BJ (cell line): ENCODE data around the gene INTS14. TPM values are rescaled to one million over a fixed set of nuclear protein-coding genes. Genes with fewer than 3 reads are reported as not detected.

Experiments
- CTCF ChIA-PET: fragments of 350-600 bp; formaldehyde crosslinking; extraction: SDS; loops from one replicate; lab custom pipeline; 2021; ENCODE audit warnings: antibody characterized with exemption, inconsistent platforms; lab: Yijun Ruan, JAX
- POLR2A ChIA-PET: fragments of 300-600 bp; sonication (Branson Sonifier 250); formaldehyde crosslinking; extraction: SDS; loops from one replicate; lab custom pipeline; 2021; ENCODE audit warnings: antibody characterized with exemption; lab: Charles Lee
- DNase-seq: peaks from one replicate; pipeline ENCODE4 v3.0.0-alpha.2; 2011; ENCODE audit warnings: low read depth
- H3K27me3 ChIP-seq: 2 replicates; pipeline ENCODE4 v1.6.0; 2011; ENCODE audit warnings: low read length; ENCODE audit not compliant: control insufficient read depth, insufficient read depth
- H3K36me3 ChIP-seq: 2 replicates; pipeline ENCODE4 v1.5.1; 2011; ENCODE audit warnings: low read length; ENCODE audit not compliant: control insufficient read depth, insufficient read depth
- H3K4me3 ChIP-seq: 2 replicates; pipeline ENCODE4 v1.5.1; 2011; ENCODE audit warnings: low read depth, mild to moderate bottlenecking, control low read depth, low read length
- CTCF ChIP-seq: IDR thresholded peaks from 2 replicates; pipeline ENCODE4 v1.5.1; 2011; ENCODE audit warnings: low read depth, mild to moderate bottlenecking, control low read depth, inconsistent platforms, low read length, moderate library complexity; ENCODE audit not compliant: insufficient read depth
- polyA plus RNA-seq: library from polyadenylated mRNA; depleted of rRNA; stranded (reverse); fragments of >200 nt; gene quantifications from 2 replicates; pipeline ENCODE4 v1.2.3, GENCODE V29; 2011

INTS14 gene
- polyA plus RNA-seq, 1 experiment: 37.3 TPM

GRCh38 chr15:65579762-65580161 is 31.2 kb downstream of the INTS14 start:
- CTCF ChIA-PET: interaction anchor here (0.6 to 2.1 kb wide), 4 partner anchors 11 to 99 kb away, joined by 3 to 6 read pairs (median 6); partner anchors contain the start of gene INTS14

GRCh38 chr15:65578904-65579728 is 31.8 kb downstream of the INTS14 start:
- POLR2A ChIA-PET: no interaction called here

More at GRCh38 chr15:65579762-65580161, 31.2 kb downstream of the INTS14 start:
- Histone ChIP-seq H3K36me3 (peaks cover 4% of the 10 kb centered on the region), H3K27me3 (no peaks in the 10 kb centered on the region), H3K4me3 (no peak overlapping the region)
- POLR2A ChIA-PET: no interaction called here
- no peak for TF ChIP-seq CTCF
- no peak for DNase-seq

GRCh38 chr15:65577129-65577996 is 33.6 kb downstream of the INTS14 start:
- ChIA-PET POLR2A (no interaction called here), CTCF (no interaction called here)
- H3K36me3 ChIP-seq: peaks cover 7% of the 10 kb centered on the region; the same call in 1 of the 2 replicates
- no peak for DNase-seq
- TF ChIP-seq CTCF: no peak
- H3K27me3 ChIP-seq: no peaks in the 10 kb centered on the region
- H3K4me3 ChIP-seq: no peak overlapping the region

More at GRCh38 chr15:65578904-65579728, 31.8 kb downstream of the INTS14 start:
- TF ChIP-seq CTCF: no peak
- H3K27me3 ChIP-seq: no peaks in the 10 kb centered on the region
- CTCF ChIA-PET: interaction anchor here (1.1 to 2.1 kb wide), 2 partner anchors 29 to 31 kb away, joined by 5 to 6 read pairs; partner anchors contain the start of gene INTS14
- DNase-seq: no peak
- no peak overlapping the region for H3K4me3 ChIP-seq
- H3K36me3 ChIP-seq: peaks cover 4% of the 10 kb centered on the region; the same call in 1 of the 2 replicates

GRCh38 chr15:65576664-65577063 is 34.3 kb downstream of the INTS14 start:
- no peaks in the 10 kb centered on the region for H3K27me3 ChIP-seq
- H3K36me3 ChIP-seq: peaks cover 7% of the 10 kb centered on the region; the same call in 1 of the 2 replicates
- peak; percentile 27 for DNase-seq
- POLR2A ChIA-PET: no interaction called here
- CTCF ChIA-PET: no interaction called here
- no peak for TF ChIP-seq CTCF
- H3K4me3 ChIP-seq: no peak overlapping the region

- no peak for DNase-seq
- Histone ChIP-seq H3K36me3 (peaks cover 6% of the 10 kb centered on the region; the same call in 1 of the 2 replicates), H3K4me3 (no peak overlapping the region), H3K27me3 (no peaks in the 10 kb centered on the region)
- TF ChIP-seq CTCF: no peak
- POLR2A ChIA-PET: no interaction called here
- CTCF ChIA-PET: no interaction called here
Measured at GRCh38 chr15:65571971-65572370, 39.0 kb downstream of the INTS14 start.
